NCI-H1436 (cell line): ENCODE measurements around the gene KLRD1.
"Not testable (repeated sequence)": the region's sequence is repeated elsewhere in the genome, so short reads cannot be mapped to it uniquely, and the experiment has no call there.

Experiments
- DNase-seq: peaks from one replicate; lab custom pipeline; 2025; lab: John Stamatoyannopoulos, UW

Gene KLRD1

DNA sequence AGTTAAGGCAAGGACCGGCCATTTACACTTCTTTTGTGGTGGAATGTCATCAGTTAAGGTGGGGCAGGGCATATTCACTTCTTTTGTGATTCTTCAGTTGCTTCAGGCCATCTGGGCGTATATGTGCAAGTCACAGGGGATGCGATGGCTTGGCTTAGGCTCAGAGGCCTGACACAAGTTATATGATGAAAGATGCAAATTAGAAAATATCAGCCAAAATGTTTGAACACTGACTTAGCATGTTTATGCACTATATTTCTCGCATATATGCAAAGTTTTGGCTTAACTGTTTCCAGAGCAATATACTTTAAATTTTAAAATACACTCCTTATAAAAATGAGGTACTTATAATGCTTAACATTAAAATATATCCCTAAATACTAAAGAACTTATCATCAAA, 30.8 kb downstream of the KLRD1 start:
- not testable (repeated sequence) for DNase-seq

DNA sequence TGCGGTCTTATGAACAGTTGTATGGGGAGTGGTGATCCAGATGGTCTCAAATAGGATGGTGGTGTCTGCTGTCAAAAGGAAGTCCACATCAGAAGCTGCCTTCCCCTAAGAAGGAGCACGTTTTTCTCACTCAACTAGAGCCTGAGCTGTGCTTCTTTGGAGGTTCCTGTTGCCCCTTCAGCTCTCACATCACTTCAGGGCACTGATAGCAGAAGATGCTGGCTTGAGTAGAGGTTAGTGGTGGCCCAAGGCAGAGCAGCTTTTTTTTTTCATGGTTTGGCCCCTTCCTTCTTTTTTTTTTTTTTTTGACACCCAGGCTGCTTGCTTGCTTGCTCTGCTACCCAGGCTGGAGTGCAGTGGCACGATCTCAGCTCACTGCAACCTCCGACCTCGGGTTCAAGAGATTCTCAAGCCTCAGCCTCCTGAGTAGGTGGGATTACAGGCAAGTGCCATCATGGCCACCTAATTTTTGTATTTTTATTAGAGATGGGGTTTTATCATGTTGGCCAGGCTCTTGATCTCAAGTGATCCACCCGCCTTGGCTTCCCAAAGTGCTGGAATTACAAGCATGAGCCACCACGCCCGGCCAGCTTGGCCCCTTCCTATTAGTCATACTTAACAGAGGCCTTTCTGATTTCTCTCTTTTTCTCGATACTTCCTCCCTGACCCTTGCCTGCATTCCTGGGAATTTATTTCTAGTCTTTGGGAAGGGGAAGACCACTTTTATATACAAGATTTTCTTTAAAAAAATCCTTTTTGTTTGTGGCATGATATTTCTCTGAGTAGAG, 31.6 kb downstream of the KLRD1 start:
- DNase-seq: no peak

DNA sequence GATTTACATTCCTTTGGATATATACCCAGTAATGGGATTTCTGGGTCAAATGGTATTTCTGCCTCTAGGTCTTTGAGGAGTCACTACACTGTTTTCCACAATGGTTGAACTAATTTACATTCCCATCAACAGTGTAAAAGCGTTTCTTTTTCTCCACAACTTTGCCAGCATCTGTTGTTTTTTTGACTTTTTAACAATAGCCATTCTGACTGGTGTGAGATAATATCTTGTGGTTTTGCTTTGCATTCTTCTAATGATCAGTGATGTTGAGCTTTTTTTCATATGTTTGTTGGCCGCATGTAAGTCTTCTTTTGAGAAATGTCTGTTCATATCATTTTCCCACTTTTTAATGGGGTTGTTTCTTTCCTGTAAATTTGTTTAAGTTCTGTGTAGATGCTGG, 33.3 kb downstream of the KLRD1 start:
- not testable (repeated sequence) for DNase-seq

DNA sequence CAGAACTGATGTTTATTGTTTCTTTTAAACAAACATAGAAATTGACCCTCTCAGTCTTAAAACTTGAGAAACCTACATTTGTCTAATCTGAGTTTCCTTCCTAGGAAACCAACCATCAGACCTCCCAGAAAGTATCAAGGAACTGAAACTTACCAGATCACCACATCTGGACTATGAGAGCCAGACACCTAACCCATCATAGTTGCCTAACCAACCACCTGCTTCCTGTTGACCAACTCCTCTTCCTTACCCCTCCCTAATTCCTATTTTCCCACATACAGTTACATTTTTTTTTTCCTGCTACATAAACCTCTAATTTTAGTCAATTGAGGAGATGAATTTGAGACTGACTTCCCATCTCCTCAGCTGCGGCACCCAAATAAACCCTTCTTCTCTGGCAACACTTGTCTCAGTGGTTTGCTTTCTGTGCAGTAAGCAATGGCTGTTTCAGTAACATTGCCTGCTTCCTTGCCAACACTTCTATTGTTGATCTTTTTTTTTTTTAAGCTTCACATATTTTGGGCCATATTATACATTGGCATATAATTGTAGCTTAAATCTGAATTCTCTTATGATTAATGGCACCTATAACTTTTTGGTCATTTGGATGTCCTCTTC, 34.3 kb downstream of the KLRD1 start:
- no peak for DNase-seq

DNA sequence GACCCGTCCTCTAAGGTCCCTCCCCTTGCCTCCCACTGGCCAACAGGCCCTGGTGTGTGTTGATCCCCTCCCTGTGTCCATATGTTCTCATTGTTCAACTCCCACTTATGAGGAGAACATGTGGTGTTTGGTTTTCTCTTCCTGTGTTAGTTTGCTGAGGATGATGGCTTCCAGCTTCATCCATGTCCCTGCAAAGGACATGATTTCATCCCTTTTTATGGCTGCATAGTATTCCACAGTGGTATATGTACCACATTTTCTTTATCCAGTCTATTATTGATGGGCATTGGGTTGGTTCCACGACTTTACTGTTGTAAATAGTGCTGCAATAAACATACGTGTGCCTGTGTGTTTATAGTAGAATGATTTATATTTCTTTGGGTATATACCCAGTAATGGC, 43.8 kb downstream of the KLRD1 start:
- not testable (repeated sequence) for DNase-seq

DNA sequence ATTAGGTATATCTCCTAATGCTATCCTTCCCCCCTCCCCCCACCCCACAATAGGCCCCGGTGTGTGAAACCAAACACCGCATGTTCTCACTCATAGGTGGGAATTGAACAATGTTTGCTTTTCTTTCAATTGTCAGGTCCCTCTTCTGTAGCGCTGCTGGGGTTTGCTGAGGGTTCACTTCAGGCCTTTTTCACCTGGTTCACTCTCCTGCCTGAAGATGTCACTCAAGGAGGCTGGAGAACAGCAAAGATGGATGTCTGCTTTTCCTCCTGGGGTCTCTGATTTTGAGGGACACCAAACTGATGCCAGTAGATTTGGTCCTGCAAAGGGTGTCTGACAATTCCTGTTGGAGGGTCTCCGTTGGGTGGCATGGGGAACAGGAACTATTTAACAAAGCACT, 46.4 kb downstream of the KLRD1 start:
- no peak for DNase-seq

DNA sequence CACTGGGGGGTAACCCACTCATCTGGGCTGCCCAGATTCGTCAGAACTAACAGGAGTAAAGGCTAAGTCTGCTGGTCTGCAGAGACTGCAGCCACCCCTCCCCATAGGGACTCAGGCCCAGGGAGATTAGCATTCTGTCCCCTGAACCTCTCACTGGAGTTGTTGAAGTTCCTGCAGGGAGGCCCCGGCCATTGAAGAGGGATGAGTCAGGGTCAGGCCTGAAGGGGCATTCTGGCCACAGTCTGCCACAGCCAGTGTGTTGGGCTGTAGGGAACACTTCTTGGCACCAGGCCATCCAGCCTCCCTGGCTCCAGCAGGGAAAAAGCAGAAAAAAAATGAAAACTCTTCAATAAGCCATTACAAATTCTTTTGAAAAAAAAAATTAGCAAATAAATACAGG, 46.8 kb downstream of the KLRD1 start:
- DNase-seq: no peak

DNA sequence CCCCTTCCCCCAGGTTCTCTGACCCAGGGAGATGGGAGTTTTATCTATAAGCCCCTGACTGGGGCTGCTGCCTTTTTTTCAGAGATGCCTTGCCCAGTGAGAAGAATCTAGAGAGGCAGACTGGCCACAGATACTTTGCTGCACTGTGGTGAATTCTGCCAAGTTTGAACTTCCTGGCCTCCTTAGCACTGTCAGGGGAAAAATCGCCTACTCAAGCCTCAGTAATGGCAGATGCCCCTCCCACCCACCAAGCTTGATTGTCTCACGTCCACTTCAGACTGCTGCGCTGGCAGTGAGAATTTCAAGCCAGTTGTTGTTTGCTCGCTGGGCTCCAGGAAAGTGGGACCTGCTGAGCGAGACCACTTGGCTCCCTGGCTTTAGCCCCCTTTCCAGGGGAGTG, 50.5 kb downstream of the KLRD1 start:
- no peak for DNase-seq

DNA sequence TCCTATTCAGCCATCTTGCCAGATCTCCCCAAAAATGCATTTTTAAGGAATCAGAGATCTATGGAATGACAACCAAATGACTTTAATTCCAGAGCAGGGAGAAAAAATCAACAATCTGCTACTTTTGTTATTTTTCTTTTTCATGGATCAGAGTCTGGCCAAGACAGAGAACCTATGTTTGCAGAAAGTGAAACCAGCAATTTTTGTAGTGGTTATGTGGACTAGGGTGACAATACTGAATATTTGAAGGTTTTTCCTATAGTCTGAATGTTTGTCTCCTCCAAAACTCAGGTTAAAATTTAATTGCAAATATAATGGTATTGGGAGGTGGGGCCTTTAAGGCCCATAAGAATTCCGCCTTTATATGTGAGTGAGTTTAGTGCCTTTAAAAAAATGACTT, 51.3 kb downstream of the KLRD1 start:
- DNase-seq: no peak

DNA sequence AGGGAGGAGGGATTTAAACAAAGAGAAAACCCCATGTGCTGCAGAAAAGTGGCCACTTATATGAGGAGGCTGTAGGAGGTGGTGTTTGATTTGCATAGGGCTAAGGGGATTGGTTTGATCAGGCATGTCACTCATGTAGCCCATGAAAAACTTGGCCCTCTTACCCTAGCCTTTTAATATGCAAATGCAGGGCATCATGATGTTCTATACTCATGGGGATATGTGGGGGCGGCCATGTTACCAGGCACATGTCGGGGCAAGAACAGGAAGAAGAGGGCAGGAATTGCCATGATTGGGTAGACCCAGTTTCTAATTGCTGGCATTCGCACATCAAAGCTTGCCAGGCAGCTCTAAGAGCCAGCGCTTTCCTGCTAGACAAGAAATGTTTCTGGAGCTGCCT, 53.4 kb downstream of the KLRD1 start:
- peak; percentile 31 for DNase-seq

DNA sequence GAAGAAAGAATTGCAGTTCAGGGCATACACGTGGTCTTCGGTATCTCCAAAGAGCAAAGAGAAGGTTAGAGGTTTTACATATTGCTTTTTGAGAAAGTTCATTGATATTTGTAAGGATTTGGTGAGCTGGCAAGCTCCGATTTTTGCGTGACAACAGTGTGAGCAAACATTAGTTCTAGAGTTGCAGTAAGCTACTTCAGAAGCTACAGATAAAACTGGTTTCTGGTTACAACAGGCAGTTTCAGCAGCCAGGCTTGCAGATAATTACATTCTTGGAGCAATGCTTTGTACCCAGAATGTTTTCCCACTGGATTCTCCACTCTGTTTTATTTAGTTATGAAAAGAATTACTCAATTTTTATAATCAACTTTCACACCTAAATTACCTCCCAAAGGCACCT, 54.0 kb downstream of the KLRD1 start:
- no peak for DNase-seq

DNA sequence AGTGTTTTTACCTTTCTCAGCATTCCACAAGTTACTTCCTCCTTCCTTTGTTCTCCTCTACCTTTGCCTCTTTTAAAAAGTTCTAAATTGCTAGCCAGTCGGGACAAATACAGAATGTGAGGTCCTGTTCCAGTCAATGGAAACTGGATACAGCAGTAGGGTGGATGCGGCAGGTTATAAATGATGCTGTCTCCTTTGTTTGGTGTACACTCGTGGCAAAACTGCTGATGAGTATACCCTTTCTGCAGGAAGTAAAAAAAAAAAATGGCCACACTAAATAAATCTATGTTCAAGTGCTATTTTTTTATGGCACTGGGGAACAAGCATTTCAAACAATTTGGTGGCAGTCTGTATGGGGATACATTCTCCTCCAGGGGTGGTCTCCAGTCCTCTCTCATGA, 54.7 kb downstream of the KLRD1 start:
- DNase-seq: no peak

DNA sequence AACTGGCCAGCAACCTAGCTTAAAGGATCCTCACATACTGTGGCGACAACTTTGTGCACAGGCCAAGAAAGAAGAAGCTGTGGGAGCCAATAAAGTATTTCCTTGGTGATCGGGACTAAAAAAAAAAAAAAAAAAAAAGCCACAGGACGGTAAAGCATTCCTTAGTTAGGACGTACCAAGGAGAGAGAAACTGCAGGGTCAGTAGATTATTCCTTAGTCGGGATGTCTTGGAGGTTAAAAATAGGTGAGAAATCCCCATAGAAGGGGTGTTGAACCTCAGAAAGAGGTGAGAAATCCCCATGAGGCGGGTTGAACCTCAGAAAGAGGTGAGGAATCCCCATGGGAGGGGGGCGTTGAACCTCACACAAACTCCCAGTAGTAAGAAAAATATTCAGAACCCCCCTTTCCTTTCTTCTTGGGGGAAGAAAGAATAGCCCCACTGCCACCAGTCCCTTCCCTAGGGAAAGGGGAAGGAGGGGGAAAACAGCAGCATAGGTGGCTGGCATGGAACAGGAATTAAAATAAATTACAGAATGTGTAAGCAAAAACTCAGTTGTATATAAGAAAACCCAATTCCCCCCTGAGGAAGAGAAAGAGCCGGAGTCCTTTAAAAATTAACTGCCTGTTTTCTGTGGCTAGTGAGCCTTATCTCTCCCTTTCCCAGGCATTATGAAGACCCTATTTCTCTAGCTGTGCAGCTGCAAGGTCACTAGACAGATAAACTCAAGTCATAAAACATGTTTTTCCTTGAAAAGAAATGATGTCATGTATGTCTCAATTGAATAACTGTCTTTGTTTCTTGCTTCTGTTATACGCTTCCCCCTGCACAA, 55.4 kb downstream of the KLRD1 start:
- DNase-seq: no peak

DNA sequence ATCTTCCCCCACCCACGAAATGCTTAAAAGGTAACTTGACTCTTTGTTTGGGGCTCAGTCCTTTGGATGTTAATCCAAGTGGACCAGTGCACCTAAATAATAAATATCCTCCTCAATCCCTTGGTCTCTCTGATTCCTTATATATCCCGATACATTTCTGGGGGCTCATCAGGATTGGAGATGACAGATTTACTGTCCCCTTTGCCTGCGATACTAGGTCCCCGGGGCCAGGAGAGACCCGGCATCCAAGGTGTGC, 55.9 kb downstream of the KLRD1 start:
- DNase-seq: no peak

DNA sequence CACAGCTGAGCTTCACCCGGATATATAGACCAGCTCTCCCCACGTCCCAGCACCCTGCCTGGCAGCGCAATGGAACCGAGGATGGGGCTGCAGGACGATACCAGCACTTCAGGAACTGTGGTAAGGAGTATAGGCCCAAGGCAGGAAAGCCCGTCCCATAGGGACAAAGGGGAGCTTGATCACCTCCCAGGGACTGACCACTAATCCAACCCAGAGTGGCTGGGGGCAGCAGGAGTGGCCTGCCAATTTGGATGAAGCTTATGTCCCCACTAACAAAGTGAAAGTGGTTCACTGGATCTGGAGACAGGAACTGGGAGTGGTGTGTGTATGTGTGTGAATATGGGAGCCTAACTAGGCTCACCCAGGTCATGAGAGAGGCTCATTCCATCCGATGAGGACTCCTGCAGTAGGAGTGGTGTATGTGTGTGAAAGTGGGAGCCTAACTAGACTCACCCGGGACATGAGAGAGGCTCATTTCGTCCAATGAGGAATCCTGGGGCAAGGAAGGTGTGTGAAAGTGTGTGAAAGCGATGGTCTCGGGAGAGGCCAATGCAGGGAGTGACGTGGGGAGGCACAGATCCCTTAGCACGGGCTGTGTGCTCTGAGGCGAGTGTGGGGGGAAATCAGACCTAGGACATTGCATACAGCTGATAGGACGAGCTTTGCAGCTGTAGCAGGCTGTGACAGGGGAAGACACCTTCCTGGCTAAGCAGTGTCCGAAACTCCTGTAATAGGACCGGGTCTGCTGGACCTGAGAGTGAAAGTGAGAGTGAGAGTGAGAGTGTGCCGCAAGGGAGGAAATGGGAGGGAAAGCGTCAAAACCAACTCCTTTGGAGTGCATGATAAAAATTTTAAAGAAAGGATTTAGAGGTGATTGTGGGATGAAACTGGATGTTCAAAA, 56.5 kb downstream of the KLRD1 start:
- DNase-seq: peak; percentile 1

DNA sequence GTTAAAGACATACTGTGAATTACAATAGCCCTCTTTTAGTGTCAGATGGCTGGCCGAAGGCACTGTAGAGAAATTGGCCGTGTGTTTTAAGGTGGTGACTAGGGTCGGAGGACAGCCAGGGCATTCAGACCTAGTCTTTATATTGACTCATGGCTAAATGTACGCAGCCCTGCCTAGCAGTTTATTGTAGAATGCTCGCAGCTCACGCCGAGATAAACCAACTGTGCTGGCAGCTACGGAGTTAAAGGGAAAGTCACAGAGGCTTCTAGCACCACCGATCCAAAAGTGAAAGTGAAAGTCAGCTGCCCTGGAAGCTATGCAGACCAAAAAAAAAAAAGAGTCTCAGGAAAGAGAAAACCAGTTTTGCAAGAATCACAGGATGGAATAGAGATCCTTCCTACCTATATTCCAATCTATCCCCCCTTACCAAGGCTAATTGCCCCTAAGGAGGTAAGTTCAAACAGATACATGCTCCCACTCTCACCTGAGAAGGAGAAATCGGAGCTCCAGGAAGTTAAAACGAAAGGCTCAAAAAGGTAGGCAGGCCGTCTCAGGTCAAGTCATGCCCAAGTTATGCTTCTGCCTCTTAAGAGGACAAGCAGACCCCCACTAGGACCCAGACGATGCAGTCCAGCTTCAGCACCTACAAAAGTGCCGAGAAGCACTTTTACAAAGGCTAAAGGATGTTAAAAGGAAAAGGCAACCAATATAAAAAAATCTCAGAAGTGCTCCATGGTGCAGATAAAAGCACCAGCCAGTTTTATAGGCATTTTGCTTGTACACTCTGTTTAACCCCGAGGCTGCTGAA, 57.3 kb downstream of the KLRD1 start:
- DNase-seq: peak; percentile 72

DNA sequence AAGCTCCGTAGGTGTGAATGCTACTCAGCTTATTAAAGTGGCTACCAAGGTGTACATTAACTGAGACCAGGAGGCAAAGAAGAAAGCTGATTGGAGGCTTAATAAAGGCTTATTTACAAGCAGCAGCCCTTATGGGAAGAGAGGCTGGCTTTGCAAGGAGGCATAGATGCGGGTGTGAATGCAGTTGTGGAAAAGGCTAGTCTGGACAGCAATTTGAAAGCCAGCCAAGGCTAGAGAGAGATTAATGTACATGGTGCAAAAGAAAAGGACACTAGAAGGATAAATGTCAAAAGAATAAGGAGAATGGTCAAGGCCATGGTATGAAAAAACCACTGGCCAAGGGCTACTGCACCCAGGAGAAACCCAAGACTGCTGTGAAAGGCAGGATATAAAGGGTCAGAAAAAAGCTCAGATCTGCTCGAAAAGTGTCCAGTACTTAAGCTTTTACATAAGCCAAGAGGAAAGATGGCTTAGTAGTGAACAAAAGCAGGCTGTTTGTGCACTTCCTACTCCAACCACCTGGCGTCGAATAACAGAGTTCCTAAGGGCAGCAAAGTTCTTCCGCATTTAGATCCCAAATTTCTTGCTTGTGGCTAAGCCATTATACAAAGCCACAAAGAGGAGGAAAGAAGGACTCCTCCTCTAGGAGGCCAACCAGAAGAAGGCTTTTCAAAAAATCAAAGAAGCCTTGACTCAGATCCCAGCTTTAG, 58.2 kb downstream of the KLRD1 start:
- DNase-seq: no peak

DNA sequence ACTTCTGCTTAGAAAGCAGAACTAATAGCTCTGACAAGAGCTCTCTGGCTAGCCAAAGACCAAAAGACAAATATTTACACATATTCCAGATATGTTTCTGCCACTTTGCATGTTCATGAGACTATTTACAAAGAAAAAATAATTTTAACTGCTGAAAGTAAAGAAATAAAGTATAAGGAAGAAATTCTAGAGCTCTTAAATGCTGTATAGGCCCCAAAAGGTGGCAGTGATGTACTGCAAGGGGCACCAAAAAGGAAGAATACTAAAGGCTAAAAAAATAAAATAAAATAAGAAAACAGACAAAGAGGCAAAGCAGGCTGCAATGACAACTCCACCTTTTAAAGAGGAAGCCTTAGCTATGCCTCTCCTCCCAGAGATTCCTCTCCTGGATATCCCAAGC, 59.2 kb downstream of the KLRD1 start:
- DNase-seq: no peak

DNA sequence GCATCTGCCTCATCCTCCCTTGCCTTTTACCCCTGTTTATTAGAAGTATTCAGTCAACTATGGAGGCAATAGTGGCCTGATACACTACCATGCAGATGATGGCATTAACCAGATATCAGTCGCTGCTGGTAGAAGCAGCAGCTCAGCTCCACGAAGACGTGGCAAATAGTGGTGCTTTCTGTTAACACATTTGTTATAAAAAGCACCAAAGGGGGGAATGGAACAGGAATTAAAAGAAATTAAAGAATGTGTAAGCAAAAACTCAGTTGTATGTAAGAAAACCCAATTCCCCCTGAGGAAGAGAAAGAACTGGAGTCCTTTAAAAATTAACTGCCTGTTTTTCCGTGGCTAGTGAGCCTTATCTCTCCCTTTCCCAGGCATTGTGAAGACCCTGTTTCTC, 60.0 kb downstream of the KLRD1 start:
- not testable (repeated sequence) for DNase-seq
